NCI-H1092 (cell line): ENCODE data around the gene RIC8B.

Source experiments
- DNase-seq: peaks from one replicate; lab custom pipeline; 2025; lab: John Stamatoyannopoulos, UW

RIC8B gene

DNA sequence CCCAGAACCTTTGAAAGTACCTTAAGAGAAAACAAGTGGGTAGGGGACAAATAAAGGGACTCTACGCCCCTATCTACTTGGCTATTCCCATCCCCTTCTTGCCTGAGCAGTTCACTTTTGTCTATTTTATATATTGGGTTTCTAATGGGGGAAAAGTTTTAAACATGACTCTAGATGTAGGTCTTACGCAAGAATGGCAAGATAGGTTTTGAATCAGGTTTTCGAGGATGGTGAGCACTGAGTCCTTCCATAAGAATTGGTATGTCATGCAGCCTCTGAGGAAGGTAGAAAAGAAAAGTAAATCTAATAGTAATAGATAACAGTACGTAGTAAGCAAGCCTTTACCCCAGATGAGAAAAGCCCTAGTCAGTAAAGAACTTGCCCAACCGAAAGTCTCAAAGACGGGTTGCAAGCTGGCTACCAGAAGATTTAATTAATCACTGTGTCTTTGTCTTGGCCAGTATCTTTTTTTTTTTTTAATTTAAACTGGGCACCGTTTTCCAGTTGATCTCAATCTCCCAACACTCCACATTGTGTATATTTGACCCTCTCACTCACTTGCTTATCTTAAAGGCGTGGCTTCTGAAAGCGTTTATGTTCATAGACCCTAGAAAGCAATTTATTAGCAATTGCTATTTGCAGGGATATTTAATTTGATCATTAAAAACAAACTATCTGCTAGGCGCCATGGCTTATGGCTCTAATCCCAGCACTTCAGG lies 94.7 kb downstream of the RIC8B start:
- no peak for DNase-seq

DNA sequence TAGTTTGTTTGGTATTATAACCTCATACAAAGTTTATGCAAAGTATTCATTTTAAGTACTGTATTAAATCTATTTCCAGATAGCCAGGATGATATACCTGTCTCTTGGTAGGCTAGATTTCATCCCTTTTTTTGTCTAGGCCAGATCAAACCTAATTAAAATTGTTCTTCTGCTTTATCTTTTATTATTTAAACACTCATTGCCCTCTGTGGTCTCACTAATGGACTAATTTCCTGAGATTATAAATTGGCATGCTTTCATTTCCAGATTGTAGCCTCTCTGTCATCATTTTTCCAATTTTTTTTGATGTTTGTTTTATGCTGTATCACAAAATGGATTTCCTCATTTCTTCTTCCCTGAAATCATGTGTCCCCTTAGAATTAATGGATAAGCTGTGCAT lies 95.6 kb downstream of the RIC8B start:
- no peak for DNase-seq

DNA sequence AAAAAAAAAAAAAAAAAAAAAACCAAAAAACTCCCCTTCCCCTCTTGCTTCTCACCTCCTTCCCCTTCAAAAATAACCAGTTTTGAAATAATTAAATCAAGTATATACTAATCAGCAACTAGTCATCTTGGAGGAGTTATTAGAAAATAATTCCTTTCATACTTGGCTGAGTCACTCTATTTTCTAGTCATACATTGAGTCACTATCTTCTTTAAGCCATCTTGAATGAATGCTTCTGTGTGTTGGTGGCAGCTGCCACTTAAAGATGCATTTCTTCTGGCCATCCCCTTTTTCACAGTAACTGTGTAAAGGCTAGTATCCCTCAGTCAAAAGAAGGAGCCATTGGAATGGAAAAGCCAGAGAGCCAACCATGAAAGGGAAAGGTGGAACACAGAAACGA lies 97.0 kb downstream of the RIC8B start:
- no peak for DNase-seq

DNA sequence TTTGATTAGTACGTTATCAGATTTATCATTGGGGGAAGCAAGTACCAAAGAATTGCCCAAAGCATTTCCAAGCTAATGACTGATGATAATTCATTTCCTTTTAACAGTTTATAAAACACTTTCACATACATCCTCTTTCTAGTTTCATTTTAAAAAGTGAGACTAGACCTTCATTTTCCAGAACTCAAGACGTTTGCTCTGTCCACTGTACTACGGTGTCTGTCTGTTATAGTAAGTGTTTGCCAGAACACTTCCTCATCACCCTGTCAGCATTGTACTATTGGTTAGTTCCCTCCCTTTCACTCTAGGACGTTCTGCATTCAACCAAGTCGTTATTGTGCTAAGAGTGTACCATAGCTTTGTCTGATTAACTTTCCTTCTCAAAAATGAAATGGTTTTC lies 99.5 kb downstream of the RIC8B start:
- no peak for DNase-seq

DNA sequence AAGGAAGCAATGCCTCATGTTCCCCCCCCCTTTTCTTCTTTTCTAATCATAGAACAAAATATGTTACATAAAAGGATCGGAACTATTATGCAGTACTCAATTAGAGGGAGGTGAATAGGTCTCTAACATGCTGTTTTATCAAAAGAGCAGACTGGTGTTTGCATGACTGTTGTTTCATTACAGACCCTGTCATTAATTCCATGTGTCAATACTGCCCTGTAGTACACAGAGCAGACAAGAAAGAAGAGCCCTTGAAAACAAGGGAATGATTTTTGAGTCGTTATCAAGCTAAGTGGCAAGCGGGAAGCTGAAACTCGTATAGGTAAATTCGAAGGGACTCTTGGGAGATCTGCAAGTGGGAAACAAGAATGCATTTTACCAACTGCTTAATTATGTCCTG lies 104.3 kb downstream of the RIC8B start:
- DNase-seq = peak; percentile 9

DNA sequence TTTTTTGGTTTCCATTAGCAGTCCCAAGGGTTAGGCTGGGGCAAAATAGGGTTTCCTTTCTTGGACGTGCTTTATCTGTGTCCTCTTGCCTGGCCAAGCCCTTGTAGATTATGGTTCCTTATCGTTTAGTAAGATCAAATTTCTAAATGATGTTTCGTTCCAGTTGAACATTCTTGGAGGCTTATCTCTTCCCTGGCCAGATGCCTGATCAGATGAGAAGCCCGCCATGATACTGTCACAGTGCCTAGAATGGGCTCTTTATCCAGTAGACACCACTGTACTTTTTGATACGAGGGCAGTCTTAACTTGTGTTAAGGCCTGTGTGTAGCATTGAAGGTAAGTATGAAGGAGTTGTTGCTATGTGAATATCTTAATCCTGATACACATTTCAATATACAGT lies 105.1 kb downstream of the RIC8B start:
- DNase-seq = no peak

DNA sequence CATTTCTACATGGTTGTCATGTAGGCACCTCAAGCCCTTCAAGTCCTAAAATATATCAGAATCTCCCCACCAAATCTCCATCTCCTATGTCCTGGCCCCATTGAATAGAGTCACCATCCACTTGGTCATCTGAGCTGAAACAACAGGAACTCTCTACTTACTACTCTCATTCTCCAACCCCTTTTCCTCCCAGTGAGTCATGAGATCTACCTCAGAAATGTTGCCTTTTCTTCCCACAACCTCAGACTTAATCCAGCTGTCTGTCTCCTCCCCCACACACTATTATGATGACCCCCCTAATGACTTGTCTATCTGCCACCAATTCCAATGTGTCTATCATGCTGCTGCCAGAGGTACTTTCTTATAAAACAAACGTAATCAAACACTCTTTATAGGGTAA lies 108.9 kb downstream of the RIC8B start:
- DNase-seq = no peak

DNA sequence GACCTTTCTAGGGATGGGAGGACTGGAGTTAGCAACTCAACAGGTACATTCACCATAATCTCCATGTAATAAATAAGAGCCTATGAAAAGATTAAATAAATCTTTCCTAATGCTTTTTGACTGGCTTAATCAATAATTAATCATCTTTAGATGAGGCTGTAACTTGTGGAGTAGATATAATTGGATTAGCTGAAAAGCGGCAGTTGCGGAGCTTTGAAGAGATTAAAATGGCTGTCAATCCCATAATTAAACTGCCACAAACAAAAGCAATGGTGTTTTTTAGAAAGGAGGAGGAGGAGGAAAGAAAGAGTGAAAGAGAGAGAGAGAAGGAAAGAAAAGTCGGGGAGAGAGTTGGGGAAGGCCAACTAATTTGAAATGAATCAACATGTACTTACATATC lies 110.5 kb downstream of the RIC8B start:
- no peak for DNase-seq

DNA sequence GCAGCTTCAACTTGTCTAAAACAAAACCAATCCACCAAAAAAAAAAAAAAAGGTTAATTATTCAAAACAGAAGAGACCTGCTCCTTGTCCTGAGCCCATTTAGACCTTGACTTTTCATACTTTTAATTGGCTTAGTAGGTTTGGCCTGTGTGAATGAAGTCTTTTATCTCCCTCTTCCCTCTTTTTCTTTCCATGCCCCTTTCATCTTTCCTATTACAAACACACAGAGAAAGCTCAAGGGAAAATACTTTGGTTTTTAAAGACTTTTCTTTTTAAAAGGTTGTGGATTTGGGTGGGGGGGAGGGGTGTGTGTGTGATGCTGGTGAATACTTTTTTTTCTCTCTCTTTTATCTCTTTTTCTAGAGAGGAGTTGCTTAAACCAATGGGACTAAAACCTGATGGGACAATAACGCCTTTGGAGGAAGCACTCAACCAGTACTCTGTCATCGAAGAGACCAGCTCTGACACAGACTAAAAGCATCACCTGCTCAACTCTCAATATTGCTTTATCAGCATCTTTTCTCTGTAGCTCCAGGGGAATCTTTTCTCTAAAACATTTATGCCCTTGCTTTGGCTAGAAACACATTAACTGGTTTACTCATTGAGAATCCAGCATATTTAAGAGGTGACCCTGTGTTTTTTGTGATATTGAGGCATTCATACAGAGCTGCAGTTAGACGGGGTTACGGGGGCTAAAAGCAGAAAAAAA lies 111.2 kb downstream of the RIC8B start:
- DNase-seq = no peak

DNA sequence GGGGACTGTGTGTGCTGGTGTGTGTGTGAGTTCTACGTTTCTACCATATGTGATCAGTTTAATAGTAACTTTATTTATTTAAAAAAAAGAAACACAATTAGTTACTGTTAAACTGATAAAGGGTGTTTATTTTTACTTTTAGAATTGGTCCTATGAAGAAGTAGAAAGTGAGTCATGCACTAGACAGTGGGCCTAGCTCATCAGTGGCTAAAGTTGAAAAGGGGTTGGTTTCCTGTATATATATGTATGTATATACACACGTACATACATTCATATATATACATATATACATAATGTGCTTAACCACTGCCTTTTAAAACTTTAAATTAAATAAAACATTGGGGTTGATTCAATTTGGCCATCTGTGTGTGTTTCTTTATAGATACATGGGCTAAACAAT lies 112.5 kb downstream of the RIC8B start:
- no peak for DNase-seq

DNA sequence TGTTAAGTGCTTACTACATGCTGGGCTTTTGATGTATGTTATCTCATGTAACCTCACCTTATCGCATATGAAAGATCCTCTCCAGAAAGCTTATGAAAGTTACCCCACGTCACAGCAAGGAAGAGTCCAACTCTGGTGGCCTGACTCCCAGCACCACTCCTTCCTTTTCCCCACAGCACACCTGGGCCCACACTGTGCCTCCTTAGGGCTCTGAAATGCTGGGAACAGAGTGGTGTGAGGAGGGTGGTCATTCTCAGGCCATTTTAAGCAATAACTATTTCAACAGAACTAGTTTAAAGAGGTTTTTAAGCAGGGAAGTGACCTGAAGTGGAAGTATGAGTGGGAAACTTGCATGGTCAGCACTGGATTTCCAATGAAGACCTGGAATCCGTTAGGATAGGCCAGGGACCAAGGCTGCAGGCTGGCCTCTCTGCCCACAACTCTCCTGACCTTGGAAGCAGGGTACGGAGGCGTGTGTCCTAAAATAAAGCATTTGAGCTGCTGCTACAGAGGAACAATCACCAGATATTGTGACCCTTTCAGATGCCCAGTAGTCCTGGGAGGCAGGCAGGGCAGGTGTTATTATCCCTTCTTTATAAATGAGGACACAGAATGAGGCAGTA lies 114.0 kb downstream of the RIC8B start:
- DNase-seq = no peak

DNA sequence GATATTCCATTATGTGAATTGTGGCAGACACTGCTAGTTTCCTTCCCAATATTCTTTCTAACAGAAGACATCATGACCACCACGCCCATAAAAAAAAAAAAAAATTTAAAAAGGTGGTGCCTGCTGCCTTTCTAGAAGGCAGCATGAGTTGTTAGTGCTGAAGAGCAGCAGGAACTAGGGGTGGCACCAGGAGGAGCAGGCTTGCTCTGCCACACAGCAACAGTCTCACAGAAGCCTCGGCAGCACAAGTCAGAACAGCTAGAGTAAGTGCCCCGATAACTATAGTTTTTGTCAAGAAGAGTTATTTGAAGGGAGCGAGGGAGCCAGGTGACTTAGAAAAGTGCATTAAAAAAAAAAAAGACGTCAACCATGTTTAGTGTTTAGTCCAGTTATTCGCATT lies 114.8 kb downstream of the RIC8B start:
- no peak for DNase-seq

DNA sequence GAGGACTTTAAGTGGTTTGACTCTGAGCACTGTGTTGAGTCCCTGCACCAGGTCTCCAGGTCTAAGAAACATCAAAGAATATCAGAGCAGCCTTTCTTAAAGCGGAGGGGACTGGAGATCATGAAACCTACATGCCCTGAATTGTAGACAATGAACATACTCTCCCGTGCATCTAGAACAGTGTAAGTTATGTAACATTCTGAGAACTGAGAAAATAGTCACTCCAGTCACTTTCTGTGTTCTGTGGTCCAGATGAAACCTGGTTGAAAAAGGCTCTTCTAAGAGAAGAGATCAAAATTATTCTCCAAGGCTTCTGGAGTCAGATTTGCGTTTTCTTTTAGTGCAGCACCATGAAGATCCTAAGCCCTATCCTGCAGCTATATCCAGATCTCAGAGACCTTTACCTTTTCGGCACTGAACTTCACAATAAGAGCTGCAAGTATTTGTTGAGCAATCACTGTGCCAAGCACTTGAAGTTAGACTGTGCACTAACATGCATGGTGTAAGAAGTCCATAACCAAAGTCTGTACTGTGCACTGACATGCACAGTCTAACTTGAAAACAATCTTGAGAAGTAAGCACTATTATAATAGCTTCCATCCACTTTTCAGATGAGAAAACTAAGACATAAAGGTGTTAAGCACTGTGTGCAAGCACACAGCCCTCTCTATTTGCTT lies 115.6 kb downstream of the RIC8B start:
- DNase-seq = no peak

DNA sequence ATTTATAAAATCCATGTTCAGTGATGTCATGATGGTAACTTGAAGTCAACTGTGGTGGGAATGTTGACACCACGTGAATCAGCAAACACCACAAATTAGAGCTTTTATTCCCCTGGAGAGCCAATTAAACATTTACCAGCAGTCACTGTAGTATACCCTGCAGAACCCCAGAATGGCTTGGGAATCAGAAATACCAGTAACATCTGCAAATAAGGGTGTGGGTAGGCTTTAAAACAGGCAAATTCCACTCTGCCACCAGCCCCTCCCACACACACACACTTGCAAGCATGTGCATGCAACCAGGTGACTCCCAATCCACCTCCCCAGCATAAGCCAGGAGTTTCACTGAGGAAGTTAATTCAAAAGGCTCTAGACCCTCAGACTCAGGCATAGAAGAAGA lies 117.6 kb downstream of the RIC8B start:
- DNase-seq = no peak

DNA sequence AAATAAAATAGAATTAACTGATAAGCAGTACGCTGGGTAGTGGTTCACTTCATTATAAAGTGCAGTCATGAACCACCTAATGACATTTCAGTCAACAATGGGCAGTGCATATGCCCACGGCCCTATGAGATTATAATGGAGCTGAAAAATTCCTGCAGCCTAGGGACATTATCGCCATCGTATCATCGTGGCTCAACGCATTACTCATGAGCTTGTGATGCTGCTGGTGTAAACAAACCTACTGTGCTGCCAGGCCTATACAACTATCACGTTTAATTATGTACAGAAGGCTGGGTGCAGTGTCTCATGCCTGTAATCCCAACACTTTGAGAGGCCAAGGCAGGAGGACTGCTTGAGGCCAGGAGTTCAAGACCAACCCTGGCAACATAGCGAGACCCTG lies 119.0 kb downstream of the RIC8B start:
- DNase-seq = no peak

DNA sequence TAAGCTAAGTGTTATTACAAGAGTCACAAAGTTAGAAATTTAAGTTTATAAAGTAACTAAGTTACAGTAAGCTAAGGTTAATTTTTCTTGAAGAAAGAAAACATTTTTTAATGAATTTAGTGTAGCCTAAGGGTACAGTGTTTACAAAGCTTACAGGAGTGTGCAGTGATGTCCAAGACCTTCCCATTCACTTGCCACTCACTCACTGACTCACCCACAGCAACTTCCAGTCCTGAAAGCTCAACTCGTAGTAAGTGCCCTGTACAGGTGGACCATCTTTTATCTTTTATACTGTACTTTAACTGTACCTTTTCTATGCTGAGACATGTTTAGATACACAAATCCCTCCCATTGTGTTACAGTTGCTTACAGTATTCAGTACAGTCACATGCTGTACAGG lies 120.3 kb downstream of the RIC8B start:
- DNase-seq = no peak

DNA sequence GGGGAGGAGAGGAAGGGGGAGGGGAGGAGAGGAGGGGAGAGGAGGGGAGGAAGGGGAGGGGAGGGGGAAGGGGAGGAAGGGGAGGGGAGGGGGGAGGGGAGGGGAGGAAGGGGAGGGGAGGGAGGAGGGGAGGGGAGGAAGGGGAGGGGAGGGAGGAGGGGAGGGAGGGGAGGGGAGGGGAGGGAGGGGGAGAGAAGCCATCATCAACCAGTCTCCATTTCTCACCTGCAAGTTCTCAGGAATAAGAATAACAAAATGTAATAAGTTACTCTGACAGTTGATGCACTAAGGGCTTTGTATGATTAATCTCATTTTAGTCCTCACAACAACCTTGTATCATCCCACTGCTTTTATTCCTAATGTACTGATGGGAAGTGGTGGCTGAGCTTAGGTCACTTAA lies 122.1 kb downstream of the RIC8B start:
- DNase-seq = no peak

DNA sequence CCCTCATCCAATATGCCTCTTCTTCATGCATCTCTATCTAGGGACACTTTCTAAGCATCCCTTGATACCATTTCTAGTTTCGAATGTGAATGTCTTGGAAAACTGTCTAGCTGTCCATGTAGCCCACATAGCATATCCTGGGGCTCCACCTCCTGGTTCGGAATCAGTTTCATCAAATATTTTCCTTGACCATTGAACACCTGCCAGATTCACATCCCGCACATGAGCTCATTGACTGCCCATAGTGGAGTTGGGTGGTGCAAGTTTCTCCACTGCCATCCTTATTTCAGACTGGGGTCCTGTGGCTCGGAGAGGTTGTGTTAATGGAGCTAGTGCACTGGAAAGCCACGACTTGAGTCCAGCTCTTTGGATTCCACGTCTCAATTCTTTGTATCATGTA lies 122.6 kb downstream of the RIC8B start:
- DNase-seq = peak; percentile 24

DNA sequence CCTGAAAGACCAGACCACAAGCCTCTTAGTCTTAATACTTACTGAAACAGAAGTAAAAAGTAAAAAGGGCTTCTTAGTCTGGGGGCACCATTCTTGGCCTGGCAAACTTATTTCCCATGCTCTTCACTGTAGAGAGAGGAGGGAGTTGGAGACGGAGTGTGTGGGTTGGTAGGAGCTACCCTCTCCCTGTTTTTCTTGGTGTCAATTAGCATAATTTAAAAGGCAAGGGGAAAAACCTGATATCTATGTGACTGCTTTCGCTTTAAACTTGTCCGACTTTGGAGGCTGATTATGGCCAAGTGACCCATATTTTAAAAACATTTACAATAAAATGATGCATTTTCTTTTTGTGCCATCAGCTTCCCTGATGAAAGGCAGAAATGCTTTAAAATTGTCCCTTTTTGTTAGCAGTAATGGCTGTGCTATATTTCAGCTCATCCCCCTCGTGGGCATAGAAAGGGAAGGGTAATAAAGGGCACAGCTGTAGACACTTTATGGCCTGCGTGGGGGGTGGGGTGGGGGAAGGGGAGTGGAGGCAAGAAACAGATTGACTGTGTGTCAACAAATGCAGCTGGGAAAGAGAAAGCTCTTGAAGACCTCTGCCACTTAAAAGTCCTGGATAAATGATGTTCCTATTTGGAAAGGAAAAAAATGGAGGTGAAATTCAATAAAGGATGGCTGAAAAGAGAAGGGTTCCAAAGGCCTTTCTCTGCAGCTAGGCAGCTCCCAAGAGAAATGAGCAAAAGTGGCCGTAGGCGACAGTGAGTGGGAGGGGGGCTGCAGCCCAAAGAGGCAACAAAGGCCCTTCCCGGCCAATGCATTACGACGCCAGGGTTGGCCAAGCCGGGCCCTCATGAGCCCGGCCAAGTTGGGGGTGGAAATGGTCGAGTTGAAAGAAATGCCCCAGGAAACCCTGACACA lies 123.8 kb downstream of the RIC8B start:
- peak; percentile 67 for DNase-seq

DNA sequence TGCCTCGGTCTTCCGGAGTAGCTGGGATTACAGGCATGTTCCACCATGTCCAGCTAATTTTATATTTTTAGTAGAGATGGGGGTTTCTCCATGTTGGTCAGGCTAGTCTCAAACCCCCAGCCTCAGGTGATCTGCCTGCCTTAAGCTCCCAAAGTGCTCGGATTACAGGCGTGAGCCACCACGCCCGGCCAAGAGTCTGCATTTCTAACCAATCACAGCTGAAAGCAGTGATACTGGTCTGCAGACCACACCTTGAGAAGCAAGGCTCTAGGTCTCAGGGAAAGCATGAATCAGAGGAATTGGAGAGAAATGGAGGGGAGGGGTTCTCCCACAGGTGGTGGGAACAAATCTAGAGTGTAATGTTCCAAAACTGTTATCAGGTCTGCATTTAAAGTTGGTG lies 126.1 kb downstream of the RIC8B start:
- DNase-seq = no peak

DNA sequence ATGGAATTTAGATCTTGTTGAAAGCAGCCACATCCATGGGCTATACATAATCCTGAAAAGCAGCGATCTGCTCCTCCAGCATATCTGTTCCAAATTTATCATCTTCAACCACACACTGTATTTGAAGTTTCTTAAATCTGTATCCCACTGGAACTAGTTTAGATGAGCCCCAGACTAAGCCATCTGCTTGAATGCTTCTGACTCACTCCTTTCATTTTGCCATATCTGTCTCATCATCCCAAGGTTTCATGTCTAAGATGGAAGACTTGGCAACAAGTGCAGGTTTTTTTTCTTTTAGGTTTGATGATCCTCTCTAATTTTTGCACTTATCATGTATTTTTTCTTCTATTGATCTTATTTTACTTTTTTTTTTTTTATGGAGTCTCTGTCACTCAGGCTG lies 126.8 kb downstream of the RIC8B start:
- no peak for DNase-seq

DNA sequence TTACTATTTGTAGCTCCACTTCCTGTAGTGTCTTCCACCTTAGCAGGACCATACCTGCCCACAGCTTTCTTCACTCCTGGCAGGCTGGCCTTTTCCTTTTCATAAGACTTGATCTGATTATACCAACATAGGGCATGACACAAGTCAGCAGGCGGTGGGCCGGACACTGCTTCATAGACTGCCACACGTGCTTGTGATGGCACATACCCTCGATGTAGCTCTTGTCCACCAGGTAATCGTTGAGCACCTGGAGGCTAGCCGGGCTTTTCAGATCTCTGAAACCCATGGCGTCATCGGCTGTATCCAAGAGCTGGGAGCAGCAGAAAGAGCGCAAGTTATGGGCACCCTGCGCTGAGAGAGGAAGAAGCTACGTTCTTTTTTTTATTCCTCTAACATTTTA lies 127.6 kb downstream of the RIC8B start:
- no peak for DNase-seq
